ENCODE results near the gene BICC1. TPM values are rescaled to one million over a fixed set of nuclear protein-coding genes. Genes with fewer than 3 reads are reported as not detected.

BICC1 gene
- total RNA-seq, 1 experiment from 2014 or later, result 0.57 TPM

GRCh38 chr10:58742141-58742540, 229.5 kb downstream of the BICC1 start:
- Histone ChIP-seq H3K27me3 (ENCODE audit: insufficient read depth, low read length) (no peaks in the 10 kb centered on the region), H3K9ac (ENCODE audit: extremely low read depth, insufficient read length, low read length) (no peak overlapping the region), H3K4me2 (ENCODE audit: insufficient read depth, insufficient read length, low read length) (no peak overlapping the region), H3K23ac (ENCODE audit: insufficient read length, low read depth, low read length) (no peak overlapping the region), H3K23me2 (ENCODE audit: insufficient read length, low read depth, low read length, poor library complexity, severe bottlenecking) (no peaks in the 10 kb centered on the region), H3K56ac (ENCODE audit: insufficient read length, low read depth, low read length) (no peak overlapping the region), H2BK12ac (ENCODE audit: insufficient read length, low read depth, low read length) (no peak overlapping the region), H3K9me3 (ENCODE audit: control insufficient read depth, low read depth, low read length) (no peaks in the 10 kb centered on the region), H3T11ph (ENCODE audit: low read length) (no peak overlapping the region), H4K91ac (ENCODE audit: insufficient read length, low read depth, low read length) (no peak overlapping the region), H3K4ac (ENCODE audit: low read depth, low read length) (no peak overlapping the region), H3K79me1 (ENCODE audit: insufficient read depth, low read depth, low read length, poor library complexity, severe bottlenecking) (no peaks in the 10 kb centered on the region), H4K20me1 (ENCODE audit: control insufficient read depth, insufficient read depth, insufficient read length) (no peaks in the 10 kb centered on the region), H3K79me2 (ENCODE audit: insufficient read depth, low read length) (no peaks in the 10 kb centered on the region), H2AK5ac (ENCODE audit: insufficient read length, low read length) (no peak overlapping the region), H3K27ac (ENCODE audit: insufficient read length, low read depth, low read length) (no peak overlapping the region), H3K18ac (ENCODE audit: insufficient read length, low read depth, low read length) (no peak overlapping the region), H2BK120ac (ENCODE audit: low read depth, low read length, poor library complexity, severe bottlenecking) (no peak overlapping the region), H2AFZ (ENCODE audit: low read length) (no peak overlapping the region), H4K8ac (replicated peaks; ENCODE audit: insufficient read length, low read depth, low read length) (no peak overlapping the region), H3K4me1 (ENCODE audit: insufficient read depth, low read length) (peaks cover 3% of the 10 kb centered on the region; the same call in 1 of the 2 replicates), H3K14ac (ENCODE audit: insufficient read depth, low read length) (no peak overlapping the region), H2BK20ac (ENCODE audit: low read depth, low read length, poor library complexity, severe bottlenecking) (no peak overlapping the region), H2BK5ac (ENCODE audit: insufficient read length, low read length) (no peak overlapping the region), H2BK15ac (ENCODE audit: low read depth, low read length) (no peak overlapping the region), H4K5ac (ENCODE audit: insufficient read length, low read depth, low read length) (no peak overlapping the region)
- Mint-ChIP-seq H3K9me3 (peaks cover 1 to 2% of the 10 kb centered on the region in 2 experiments; a peak in 2 of 5 replicates), H3K4me3 (no peak overlapping the region), H3K36me3 (ENCODE audit: insufficient read depth in 1 of 3, low read depth in 3 of 3) (no peaks in the 10 kb centered on the region), H3K4me1 (peaks cover 10 to 12% of the 10 kb centered on the region in 2 experiments), H3K27me3 (ENCODE audit: low read depth) (no peaks in the 10 kb centered on the region), H3K27ac (no peak overlapping the region)
- TF ChIP-seq CTCF (conservative IDR thresholded peaks at IDR 0.05), result no peak
- DNase-seq, result no peak
- no CpG with 5 or more reads among the region's 1 CpG for WGBS (ENCODE audit: extremely low coverage, insufficient read length, low lambda C conversion rate)

All from H9 (cell line).